Inflammatory macrophage (primary cell): ENCODE data around the gene LMAN2L.

ENCODE experiments used
- DNase-seq, 2 donors: peaks; one replicate each; pipeline ENCODE4 v3.0.0-alpha.2; 2020 to 2022

Gene LMAN2L

DNA sequence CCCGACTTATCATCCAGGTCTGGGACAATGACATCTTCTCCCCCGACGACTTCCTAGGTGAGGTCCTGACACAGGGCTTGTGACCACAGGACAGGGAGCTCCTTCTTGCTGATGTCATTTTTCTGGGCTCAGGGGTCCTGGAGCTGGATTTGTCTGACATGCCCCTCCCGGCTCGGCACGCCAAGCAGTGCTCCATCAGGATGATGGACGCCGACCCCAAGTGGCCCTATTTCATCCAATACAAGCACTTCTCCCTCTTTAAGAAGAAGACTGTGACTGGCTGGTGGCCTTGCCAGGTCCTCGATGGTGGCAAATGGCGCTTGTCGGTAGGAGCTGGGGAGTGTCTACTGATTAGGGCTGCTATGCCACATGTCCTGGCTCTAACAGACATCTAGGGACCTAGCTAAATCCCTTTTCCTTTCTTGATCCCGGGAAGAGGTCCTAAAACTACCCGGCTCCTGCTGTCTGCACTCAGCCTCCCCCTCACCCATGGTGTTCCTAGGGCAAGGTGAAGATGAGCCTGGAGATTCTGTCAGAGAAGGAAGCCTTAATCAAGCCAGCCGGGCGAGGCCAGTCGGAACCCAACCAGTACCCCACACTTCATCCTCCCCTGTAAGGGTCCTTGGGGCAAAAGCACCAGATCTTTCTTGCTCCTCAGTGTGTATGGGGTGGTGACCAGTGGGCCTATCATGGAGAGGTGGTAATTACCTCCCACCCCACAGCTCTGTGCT, 36.7 kb downstream of the LMAN2L start:
- no peak for DNase-seq

DNA sequence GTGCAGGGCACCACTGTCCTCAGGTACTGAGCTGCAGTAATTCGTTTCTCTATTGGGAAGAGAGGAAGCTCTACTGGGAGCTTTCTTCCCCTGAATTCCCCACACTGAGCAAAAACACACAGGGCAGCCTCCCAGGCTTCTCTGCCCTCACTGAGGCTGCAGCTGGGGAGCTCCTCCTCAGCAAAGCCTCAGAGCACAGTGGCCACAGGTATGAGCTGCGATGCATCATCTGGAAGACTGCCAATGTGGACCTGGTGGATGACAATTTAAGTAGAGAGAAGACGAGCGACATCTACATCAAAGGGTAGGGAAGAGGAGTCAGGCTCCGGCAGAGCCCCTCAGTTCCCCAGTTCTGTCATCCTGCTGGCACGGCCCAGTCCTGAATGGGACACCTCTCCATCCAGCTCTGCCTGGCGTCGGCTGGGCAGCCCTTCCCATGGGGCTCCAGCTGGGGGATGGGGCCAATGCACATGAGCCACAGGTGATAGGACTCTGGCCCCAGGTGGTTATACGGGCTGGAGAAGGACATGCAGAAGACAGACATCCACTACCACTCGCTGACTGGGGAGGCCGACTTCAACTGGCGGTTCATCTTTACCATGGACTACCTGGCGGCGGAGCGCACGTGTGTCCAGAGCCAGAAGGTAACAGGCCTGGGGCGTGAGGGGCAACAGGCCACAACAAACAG, 37.6 kb downstream of the LMAN2L start:
- no peak for DNase-seq

DNA sequence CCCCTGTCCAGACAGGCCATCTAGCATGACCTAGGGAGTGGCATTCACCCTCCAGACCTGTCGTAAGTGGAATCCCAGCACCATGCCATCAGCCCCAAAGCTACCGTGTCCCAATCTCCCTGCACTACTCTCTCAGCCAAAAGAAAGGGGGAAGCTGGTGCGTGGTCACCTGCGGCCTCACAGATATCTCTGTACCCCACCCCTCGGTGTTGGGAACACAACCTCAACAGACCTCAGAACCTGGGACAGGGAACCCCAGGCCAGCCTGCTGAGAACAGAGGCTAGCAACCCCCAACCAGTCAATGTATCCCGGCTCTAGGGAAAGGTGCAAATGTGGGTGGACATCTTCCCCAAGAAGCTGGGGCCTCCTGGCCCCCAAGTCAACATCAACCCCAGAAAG, 38.2 kb downstream of the LMAN2L start:
- no peak for DNase-seq

DNA sequence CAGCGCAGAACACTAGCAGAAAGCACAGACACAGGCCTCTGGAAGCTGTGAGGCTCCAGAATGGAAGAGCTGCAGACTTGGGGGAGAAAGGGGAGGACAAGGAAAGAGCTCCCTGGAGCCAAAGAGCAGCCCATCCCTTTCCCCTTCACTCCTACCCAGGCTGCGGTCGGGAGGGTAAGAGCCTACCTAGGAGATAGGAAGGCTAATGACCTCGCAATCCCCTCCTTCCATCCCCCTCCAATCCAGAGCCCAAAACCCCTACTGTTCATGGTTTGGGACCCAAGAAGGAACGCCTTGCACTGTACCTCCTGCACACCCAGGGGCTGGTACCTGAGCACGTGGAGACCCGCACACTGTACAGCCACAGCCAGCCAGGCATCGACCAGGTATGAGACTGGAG, 39.8 kb downstream of the LMAN2L start:
- no peak for DNase-seq

DNA sequence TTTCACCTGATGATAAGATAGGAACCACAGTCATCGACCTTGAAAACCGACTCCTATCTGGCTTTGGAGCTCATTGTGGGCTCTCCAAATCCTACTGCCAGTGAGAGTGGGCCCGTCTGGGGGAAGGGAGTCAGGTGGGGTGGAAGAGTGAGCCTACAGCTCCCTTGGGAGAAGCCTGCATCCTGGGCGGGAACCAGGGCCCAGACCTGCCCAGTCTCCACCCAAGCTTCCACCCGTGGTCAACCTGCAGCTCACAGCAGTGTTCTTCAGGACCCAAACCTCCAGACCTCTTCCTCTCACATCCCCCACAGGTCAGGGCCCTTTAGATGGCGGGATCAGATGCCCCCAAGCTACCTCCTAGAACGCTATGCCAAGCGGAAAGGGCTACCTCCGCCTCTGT, 40.2 kb downstream of the LMAN2L start:
- no peak for DNase-seq

DNA sequence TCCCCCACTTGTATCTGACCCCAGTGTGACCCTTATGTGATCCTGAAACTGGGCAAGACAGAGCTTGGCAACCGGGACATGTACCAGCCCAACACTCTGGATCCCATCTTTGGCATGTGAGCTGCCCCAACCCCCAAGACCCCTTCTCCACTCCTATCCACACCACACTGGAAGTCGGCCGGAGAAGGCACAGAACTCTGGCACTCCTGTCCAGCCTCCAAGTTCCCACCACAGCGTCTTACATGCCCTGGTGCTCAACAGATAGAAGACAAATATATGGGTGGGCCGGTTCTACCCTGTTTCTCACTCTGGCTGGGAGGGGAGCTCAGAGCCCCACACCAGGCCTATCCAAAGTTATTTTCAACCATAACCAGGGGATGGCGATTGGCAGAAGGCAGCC, 40.8 kb downstream of the LMAN2L start:
- no peak for DNase-seq

DNA sequence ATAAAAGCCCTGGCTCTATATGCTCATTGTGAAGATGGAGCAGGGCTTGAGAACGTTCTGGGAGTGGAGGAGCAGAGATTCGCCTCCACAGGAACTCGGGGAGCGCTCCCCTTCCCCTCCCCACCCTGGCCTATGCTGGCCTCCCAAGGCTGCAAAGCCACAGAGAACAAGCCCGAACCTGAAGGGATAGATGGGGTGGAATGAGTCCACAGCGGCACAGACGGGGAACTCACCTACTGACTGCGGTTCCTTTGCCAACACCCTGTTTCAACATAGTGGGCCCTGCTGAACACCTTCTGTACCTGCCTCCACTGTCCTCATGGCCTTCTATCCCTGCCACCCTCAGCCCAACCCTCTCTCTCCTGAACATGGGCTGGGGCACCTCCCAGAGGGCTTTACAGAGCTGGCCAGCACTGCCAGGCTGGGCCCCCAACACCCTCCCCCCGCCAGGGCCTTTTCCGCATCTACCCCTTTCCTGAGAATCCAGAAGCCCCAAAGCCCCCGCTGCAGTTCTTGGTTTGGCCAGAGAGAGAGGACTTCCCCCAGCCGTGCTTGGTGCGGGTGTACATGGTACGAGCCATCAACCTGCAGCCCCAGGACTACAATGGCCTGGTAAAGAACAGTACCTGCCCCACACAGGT, 41.5 kb downstream of the LMAN2L start:
- no peak for DNase-seq

DNA sequence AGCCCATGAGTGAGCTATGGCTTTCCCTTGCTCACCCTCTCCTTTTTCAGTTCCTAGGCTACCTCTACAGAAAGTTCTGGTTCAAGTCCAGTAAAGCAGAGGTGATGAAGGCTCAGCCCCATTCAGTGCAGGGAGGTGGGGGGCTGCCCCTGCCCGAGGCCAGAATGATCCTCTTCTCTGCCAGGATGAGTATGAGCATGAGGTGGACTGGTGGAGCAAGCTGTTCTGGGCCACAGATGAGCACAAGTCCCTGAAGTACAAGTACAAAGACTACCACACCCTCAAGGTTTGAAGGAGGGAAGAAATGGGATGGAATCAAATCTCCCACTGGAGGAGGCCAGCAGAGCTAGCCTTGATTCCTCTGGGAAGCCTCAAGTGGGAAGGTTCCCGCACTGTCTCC, 42.4 kb downstream of the LMAN2L start:
- no peak for DNase-seq

DNA sequence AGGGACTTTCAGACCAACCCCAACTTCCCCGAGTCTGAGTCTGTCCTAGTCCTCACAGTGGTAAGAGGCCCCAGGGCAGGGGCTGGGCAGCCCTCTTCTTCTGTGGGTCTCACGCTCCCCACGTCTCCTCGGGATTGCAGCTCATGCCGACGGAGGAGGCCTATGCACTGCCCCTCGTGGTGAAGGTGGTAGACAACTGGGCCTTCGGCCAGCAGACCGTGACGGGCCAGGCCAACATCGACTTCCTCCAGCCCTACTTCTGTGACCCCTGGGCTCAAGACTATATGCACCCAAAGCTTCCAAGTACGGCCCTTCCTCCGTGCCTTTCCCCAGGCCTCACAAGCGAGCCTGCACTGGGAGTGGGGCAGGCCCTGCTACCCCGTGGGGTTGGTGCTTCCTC, 44.3 kb downstream of the LMAN2L start:
- no peak for DNase-seq

DNA sequence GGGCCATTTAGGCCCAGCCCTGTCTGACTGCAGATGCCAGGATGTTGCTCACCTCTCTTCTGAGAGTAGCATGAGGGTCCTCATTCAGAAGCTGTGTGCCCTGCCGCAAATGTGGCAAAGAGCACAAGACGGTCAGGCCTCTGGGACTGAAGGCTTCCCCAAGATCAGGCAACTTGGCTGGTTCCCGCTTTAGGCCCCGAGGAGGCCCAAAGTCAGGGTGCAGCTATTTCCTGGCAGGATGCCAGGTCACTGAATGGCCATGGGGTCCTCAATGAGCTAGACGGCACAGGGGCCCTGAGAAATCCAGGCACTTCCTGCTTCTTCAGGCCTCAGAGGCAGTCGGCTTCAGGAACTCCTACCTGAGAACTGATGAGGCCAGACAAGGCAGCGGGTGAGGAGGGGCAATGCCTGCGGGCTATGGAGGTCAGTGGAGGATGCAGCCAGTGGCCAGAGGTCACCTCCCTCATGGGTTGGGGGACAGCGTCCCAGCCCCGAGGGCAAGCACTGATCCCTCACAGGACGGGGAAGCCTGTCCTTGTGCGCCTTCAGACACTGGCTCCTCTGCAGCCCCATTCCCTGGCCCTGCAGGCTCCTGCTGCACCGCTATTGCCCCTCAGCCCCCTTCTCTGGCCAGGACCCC, 44.9 kb downstream of the LMAN2L start:
- DNase-seq: no peak

DNA sequence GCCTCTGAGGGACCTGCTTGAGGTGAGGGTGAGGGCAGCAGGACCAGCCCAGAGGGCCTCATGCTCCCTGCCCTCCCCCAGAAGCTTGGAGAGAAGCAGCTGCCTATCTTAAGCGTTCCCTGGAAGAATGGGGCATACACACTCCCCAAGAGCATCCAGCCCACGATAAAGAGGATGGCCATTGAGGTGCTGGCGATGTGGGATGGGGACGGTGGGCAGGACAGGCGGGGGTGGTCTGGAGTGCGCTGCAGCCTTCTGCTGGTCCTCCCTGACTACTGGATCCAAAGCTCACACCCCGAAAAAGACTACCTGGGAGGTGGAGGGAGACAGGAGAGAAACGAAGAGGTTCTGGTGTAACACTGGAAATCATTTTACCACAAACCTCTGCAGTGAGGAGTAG, 45.6 kb downstream of the LMAN2L start:
- no peak for DNase-seq

DNA sequence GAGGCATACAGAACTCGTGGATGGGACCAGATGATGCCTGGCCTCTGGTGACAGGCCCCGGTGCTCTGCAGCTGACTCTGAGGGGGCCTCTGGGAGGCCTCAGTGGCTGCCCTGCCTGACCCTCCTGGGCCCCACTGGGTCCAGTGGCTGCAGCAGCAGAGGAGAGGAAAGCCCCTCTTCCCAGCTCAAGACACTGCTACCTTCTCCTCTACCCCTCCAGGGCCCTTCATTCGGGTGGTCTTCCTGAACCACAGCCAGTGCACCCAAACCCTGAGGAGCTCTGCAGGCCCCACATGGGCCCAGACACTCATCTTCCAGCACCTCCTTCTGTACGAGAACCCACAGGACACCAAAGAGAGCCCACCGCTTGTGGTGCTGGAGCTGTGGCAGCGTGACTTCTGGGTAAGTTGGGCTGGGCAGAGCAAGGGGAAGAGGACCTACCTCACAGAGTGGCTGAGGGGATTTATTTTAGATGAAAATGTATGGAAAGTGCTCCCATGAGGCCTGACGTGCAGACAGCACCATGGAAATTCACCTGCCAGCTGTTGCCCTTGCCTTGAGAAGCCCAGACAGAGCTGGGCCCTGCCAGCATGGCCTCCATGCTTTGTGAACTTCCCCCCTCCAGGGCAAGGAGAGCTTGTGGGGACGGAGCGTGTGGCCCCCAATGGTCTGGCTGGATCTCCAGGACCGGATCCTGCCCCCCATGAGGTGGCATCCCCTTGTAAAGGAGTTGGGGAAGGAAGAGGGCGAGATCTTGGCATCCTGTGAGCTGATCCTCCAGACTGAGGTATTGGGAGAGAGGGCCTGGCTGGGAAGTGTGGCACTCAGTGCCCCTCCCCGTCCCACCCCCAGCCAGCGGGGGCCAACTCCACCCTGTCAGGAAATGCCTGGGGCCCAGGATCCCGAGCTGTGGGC, 46.3 kb downstream of the LMAN2L start:
- DNase-seq: no peak

DNA sequence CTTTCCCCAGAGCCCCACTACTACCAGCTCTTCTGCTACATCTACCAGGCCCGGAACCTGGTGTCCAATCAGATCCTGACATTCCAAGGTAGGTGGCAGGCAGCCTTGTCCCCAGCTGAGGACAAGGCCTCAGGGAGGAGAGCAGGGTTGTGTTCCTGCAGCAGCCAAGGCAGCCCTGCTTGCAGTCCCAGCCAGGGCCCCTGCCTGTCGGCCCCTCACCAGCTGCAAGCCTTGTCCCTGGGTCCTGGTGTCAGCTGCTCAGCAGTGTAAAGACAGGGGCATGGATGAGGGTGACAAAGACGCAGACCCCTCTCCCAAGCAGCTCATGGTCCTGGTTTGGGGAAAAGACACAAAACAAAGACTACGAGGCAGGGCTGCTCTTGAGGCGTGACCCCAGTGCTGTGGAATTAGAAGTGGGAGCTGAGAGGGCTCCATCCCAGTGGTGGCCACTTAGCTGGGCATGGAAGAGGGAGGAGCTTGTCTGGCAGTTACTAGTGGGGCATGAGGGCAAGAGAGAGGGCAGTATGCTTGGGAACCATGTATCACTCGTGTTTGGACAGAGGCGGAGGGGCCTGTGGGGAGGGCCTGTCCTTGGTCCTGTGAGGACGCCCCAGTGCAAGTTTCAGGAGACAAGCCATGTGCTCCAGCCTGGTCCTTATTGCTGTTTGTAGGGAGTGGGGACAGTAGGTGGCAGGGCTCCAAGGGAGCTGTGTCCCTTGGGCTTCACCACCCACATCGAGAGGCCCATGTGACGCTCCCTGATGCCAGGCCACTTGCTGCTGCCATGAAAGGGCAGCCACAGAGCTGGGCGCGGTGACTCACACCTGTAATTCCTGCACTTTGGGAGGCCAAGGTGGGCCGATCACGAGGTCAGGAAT, 47.5 kb downstream of the LMAN2L start:
- no peak for DNase-seq

DNA sequence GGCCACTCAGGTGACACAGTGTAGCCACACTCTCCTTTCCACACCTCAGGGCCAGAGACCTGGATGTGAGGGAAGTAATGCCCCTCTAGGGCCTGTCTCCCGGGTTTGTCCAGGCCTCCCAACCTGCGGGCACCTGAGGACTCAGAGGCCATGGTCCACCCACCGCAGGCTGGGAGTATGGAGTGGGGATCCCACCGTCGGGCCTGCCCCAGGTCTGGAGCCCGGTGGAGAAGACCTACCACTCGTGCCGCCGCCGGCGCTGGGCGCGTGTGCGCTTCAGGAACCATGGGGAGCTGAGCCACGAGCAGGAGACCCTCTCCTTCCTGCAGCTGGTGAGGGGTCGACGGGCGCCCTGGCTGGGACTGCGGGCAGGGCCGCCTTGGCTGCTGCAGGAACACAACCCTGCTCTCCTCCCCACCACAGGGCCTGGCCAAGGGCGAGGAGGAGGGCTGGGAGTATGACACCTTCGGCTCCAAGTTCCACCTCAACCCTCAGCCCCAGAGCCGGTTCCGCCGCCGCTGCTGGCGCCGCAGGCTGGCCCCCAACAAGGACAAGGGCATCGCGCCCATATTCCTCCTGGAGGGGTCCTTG, 48.7 kb downstream of the LMAN2L start:
- no peak for DNase-seq

DNA sequence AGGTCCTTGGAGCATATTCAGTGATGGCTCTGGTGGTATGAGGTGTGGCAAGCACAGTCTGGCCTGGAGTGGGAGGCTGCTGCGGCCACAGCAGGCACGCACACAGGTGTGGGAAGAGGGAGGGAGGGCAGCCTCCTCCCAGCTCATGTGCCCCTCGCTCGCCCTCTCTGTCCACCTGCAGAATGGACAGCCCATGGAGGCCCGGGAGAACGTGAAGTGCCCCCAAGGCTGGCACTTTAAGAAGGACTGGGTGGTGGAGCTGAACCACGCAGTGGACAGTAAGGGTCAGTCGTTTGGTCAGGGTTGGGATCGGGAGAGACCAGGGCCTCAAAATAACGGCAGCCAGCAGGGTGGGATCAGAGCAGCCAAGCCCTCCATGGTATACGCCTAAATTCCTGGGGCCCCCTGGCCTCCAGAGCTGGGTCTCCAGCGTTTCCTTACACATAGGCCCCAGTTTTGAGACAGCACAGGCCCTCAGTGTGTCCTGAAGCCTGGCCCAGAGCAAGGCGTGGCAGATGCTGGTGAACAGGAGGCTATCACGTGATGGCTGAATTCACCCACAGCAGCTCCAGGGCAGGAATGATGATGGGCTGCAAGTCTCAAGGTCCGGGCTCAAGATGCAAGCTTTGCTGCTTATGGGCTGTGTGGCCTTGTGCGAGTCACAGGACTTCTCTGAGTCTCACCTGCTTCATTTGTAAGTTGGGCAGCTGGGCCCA, 49.4 kb downstream of the LMAN2L start:
- no peak for DNase-seq

DNA sequence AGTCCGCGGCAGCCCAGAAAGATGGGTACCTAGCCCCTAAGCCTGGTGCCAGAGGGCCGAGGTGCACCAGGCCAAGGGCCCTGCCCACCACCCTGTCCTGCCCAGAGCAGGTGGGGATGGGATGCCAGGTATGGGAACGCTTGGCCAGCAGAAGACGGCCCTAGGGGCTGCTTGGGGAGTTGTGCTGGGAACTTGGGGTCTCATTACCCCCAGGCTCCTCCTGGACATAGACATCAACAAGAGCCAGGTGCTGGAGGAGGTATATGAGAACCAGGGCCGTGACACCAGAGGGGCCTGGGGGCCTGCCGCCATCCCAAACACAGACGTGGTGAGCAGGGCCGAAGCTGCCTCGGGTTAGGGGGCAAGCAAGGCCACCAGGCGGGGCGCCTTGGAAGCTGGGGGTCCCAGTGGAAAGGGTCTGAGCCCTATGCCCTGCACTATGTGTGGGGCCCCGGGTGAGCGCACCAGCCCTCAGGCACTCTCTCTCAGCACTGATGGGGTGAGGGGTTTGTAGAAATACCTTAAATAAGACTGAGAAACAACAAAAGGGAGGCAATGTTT, 50.4 kb downstream of the LMAN2L start:
- no peak for DNase-seq

DNA sequence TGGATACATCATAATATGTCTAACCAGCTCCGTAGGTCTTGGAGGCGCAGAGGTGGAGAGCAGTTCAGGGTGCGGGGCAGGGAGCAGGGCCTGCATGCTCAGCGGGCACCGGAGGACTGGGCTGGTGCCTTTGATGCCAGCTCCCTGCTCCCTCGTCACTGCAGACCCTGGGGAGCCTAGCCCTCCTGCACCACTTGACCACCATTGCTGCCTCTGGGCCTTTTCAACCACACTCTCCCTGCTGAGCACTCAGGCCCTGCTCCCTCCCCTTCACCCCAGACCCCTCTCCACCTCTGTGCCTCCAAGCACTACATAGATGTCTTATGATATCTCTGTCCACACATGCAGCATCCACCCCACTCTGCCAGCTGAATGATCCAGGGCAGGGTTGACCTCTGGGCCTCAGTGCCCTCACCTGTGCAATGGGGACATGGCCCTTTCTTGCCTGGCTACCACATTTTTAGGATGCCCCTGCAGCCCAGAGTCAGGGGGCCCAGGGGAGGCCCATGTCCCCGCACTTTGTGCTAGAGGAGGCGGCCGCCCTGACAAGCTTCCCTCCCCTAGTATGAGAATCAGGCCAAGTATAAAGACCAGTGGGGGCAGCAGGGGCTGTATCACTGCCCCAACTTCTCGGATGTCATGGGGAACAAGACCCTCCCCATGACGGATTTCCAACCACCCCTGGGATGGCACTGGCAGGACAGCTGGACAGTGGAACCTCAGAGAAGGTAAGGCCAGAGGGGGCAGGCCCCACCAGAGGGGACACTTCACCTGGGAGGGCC, 51.0 kb downstream of the LMAN2L start:
- DNase-seq: no peak

DNA sequence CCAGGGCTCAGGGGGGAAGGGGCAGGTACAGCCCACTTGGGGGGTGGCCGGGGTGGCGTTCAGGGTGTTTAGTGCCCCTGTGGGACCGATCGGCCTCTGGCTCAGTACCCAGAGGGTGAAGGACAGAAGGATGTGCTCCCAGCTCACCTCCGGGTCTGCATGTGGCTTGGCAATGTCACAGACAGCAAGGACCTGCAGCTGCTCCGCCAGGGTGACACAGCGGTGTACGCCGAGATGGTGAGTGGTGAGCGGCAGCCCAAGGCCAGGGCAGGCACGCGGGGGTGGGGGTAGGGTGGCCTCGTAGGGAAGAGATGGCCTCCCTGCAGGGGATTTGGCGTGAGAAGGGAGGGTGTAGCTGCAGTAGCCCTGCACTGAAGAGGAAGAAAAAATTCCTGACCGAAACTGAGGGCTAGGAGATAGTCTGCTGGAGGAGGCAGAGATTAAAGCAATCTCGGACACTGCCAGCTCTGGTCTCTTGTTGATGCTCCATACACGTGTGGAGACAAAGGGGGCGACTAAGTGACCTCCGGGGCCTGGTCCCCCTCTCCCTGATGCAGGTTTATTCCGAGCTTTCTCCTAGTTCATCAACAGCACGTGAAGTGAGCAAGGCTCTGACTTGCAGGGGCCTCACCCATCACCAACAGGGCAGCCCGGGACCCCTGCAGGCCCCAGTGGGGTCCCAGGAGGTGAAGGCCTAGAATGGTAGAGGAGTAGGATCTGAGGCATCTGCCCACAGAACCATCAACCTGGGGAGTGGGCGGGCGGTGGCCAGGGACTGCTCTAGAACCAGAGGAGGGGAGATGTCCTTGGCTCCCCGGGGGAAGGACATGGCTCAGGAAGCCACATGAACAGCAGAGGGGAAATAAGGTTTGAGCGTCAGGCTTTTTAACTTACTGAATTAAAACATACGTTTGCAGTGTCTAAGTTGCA, 51.9 kb downstream of the LMAN2L start:
- no peak for DNase-seq
